ENCODE measurements around the gene NEBL.

DNA sequence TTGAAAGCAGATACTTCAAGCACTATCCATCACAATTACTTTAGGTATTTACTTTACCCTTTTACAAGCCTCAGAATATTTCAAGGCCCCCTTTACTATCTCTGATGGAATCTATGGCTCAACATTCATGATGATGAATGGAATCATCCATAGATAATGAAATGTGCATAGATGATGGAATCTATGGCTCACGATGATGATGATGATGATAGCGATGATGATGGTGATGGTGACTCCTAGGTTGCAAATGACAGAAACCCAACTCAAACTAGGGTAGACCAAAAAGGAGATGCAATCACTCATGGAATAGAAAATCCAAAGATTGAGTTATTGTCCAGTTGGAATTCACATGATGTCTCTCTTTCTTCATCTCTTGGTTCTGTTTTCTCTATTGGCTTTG is 55.7 kb downstream of the NEBL start:
- TF ChIP-seq GATA3 (IDR thresholded peaks at IDR 0.05; ENCODE audit: low read depth, low read length) (no peak), GATA2 (IDR thresholded peaks at IDR 0.05; ENCODE audit: low read depth, low read length) (no peak)
